CD4-positive, alpha-beta T cell (primary cell): Measurements from ENCODE around the gene NKTR. TPM values are rescaled to one million over a fixed set of nuclear protein-coding genes. Genes with fewer than 3 reads are reported as not detected.
"Not testable (repeated sequence)": the region's sequence is repeated elsewhere in the genome, so short reads cannot be mapped to it uniquely, and the experiment has no call there.

Source experiments
- ATAC-seq: fragments of 200-7000 bp; cut with Tn5 transposase; one replicate; pipeline ENCODE4 v1.10.0; 2022; ENCODE audit warnings: mild to moderate bottlenecking; ENCODE audit not compliant: poor library complexity
- CTCF ChIA-PET: fragments of 350-600 bp; sonication (Branson Sonifier 250); formaldehyde crosslinking; loops from one replicate; lab custom pipeline; 2021; ENCODE audit warnings: antibody characterized with exemption, inconsistent platforms; lab: Charles Lee
- POLR2A ChIA-PET: fragments of 350-600 bp; sonication (Branson Sonifier 250); formaldehyde crosslinking; loops from one replicate; lab custom pipeline; 2021; ENCODE audit warnings: antibody characterized with exemption, inconsistent platforms; lab: Charles Lee
- DNase-seq, 14 experiments: peaks; one replicate each; pipeline ENCODE4 v3.0.0-alpha.2; 2013 to 2020; ENCODE audit warnings: mixed read lengths in 2 of 14
- H3K27ac ChIP-seq, 2 donors: one replicate each; pipeline versions ENCODE4 v1.5.1 to v1.7.0; 2013; ENCODE audit warnings: low read length in 2 of 2, low read depth in 1 of 2, mild to moderate bottlenecking in 1 of 2
- H3K27me3 ChIP-seq, 2 experiments: 1 replicate in 1 of 2; 2 replicates in 1 of 2; pipeline versions ENCODE4 v1.6.1 to v1.7.0; 2013; ENCODE audit warnings: low read length in 2 of 2, control low read depth in 1 of 2, mild to moderate bottlenecking in 1 of 2, moderate library complexity in 1 of 2; ENCODE audit not compliant: insufficient read depth in 2 of 2, control insufficient read depth in 1 of 2
- H3K36me3 ChIP-seq: one replicate; pipeline ENCODE4 v1.6.1; 2013; ENCODE audit warnings: low read length, control low read depth; ENCODE audit not compliant: insufficient read depth
- H3K4me1 ChIP-seq: one replicate; pipeline ENCODE4 v1.6.1; 2013; ENCODE audit warnings: low read length, control low read depth; ENCODE audit not compliant: insufficient read depth
- H3K4me3 ChIP-seq: one replicate; pipeline ENCODE4 v1.5.1; 2013; ENCODE audit warnings: mild to moderate bottlenecking, low read length, moderate library complexity
- H3K9me3 ChIP-seq, 2 experiments: 1 replicate in 1 of 2; 2 replicates in 1 of 2; pipeline versions ENCODE4 v1.6.1 to v1.7.0; 2013; ENCODE audit warnings: low read length in 2 of 2, mild to moderate bottlenecking in 2 of 2, control low read depth in 1 of 2, moderate library complexity in 1 of 2; ENCODE audit not compliant: control insufficient read depth in 1 of 2, insufficient read depth in 1 of 2
- H3K27ac Mint-ChIP-seq: one replicate; pipeline ENCODE4 v1.8.0; 2020; ENCODE audit warnings: mixed read lengths
- H3K27me3 Mint-ChIP-seq: one replicate; pipeline ENCODE4 v1.8.0; 2021; ENCODE audit warnings: mixed read lengths
- H3K36me3 Mint-ChIP-seq: one replicate; pipeline ENCODE4 v1.8.0; 2021; ENCODE audit warnings: low read depth, mixed read lengths
- H3K4me1 Mint-ChIP-seq: one replicate; pipeline ENCODE4 v1.8.0; 2021; ENCODE audit warnings: low read depth, mixed read lengths
- H3K4me3 Mint-ChIP-seq: one replicate; pipeline ENCODE4 v1.8.0; 2020; ENCODE audit warnings: mild to moderate bottlenecking, mixed read lengths
- H3K9me3 Mint-ChIP-seq: one replicate; pipeline ENCODE4 v1.8.0; 2020; ENCODE audit warnings: mixed read lengths
- CTCF ChIP-seq: fragments of 200-600 bp; IDR thresholded peaks from one replicate; pipeline ENCODE4 v1.8.0; 2022; ENCODE audit warnings: antibody characterized with exemption, mild to moderate bottlenecking
- intact Hi-C, 2 experiments: fragments of 100-400 bp; cut with DNase I in 1 of 2; cut with micrococcal nuclease in 1 of 2; formaldehyde crosslinking; loops; one replicate each; pipeline versions ENCODE4 v1.15.1 to v1.9.0; 2023 to 2025; cut with DNase I, micrococcal nuclease
- total RNA-seq, 174 experiments: library from RNA in 2 of 174; stranded (reverse) in 2 of 174; gene quantifications; one replicate each; pipeline ENCODE4 v1.2.3 and lab custom pipeline; 2021 to 2026

Gene NKTR
- total RNA-seq, 2 experiments from 2014 or later, result 236 to 249 TPM

DNA sequence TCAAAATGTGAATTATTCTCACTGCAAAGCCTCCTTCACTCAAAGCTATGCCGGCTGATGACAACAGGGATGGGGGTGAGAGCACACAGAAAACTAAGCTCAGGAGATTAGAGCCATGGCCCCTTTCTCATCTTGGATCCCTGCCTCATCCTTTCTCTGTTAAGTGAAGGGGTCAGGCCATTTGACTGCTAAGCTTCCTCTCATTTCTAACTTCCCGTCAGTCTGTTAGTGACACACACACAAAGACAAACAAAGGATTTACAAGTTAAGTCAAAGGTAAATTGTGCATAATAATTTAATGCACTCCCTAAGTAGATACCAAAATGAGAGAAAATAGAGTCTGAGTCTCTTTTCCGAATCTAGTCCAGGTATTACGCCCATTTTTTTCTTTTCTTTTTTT is 8.7 kb upstream of the NKTR start:
- DNase-seq (no peak), ATAC-seq (no peak)
- no peaks in the 10 kb centered on the region for H3K27me3 ChIP-seq
- POLR2A ChIA-PET, result interaction anchor here (0.6 to 3.7 kb wide), 4 partner anchors 10 to 255 kb away, joined by 3 to 73 read pairs (median 20); partner anchors contain the start of genes NKTR and SEC22C
- peak overlapping the region; percentile 48 to 83 for H3K27ac ChIP-seq
- peak overlapping the region; percentile 80 for H3K4me3 ChIP-seq
- Mint-ChIP-seq H3K4me3 (peak overlapping the region; percentile 99), H3K36me3 (peaks cover 45% of the 10 kb centered on the region), H3K27ac (peak overlapping the region; percentile 89), H3K4me1 (peaks cover 33% of the 10 kb centered on the region), H3K9me3 (no peaks in the 10 kb centered on the region), H3K27me3 (no peaks in the 10 kb centered on the region)
- no peak for TF ChIP-seq CTCF
- H3K4me1 ChIP-seq, result peaks cover 23% of the 10 kb centered on the region
- no peaks in the 10 kb centered on the region for H3K9me3 ChIP-seq
- CTCF ChIA-PET, result interaction anchor here (0.7 to 1.8 kb wide), 3 partner anchors 9 to 59 kb away, joined by 3 to 10 read pairs (median 3); partner anchors contain the start of gene NKTR
- peaks cover 34% of the 10 kb centered on the region for H3K36me3 ChIP-seq
- intact Hi-C loops, result loop anchor here in 1 of 2 experiments (1.0 to 10.0 kb wide), 2 partner anchors 8 to 1033 kb away; partner anchors contain the start of genes ANO10 and NKTR

GRCh38 chr3:42593635-42594034 is 6.9 kb upstream of the NKTR start:
- intact Hi-C loops, result loop anchor here in 1 of 2 experiments (10.0 kb wide), 1 partner anchor 1031 kb away; the partner anchor contains the start of gene ANO10
- CTCF ChIA-PET, result interaction anchor here (1.7 kb wide), 1 partner anchor 11 kb away, joined by 5 read pairs; the partner anchor contains the start of gene SEC22C
- peaks cover 36% of the 10 kb centered on the region for H3K4me1 Mint-ChIP-seq
- no peak overlapping the region for H3K27ac ChIP-seq
- H3K4me3 ChIP-seq, result no peak overlapping the region
- no peaks in the 10 kb centered on the region for H3K27me3 Mint-ChIP-seq
- H3K9me3 Mint-ChIP-seq, result no peaks in the 10 kb centered on the region
- H3K27me3 ChIP-seq, result no peaks in the 10 kb centered on the region
- H3K36me3 Mint-ChIP-seq, result peaks cover 45% of the 10 kb centered on the region
- peak overlapping the region; percentile 2 for H3K27ac Mint-ChIP-seq
- no peak overlapping the region for H3K4me3 Mint-ChIP-seq
- POLR2A ChIA-PET, result interaction anchor here (0.6 to 0.7 kb wide), 2 partner anchors 12 to 52 kb away, joined by 3 to 4 read pairs; partner anchors contain the start of gene SEC22C
- DNase-seq, result no peak
- TF ChIP-seq CTCF, result no peak
- no peaks in the 10 kb centered on the region for H3K9me3 ChIP-seq
- ATAC-seq, result no peak
- H3K4me1 ChIP-seq, result peaks cover 23% of the 10 kb centered on the region
- peaks cover 36% of the 10 kb centered on the region for H3K36me3 ChIP-seq

DNA sequence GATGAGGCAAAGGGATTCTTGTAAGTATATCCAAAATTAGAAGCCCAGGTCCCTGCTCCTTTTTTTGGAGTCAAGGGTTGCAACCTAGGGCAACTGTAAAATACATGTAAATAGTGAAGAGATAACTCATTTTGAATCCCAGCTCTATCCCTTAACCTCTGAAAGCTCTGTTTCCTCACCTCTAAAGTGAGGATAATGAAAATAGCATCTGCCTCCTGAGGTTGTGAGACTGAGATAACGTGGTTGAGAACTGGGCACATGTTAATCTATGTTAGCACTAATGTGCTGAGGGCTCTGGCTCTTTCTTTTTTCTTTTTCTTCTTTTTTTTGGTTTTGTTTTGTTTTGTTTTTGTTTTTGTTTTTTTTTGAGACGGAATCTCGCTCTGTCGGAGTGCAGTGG is 4.8 kb upstream of the NKTR start:
- Histone ChIP-seq H3K9me3 (no peaks in the 10 kb centered on the region), H3K4me3 (no peak overlapping the region), H3K4me1 (peaks cover 17% of the 10 kb centered on the region), H3K36me3 (peaks cover 36% of the 10 kb centered on the region), H3K27me3 (no peaks in the 10 kb centered on the region), H3K27ac (no peak overlapping the region)
- Mint-ChIP-seq H3K36me3 (peaks cover 52% of the 10 kb centered on the region), H3K27ac (no peak overlapping the region), H3K27me3 (no peaks in the 10 kb centered on the region), H3K4me3 (no peak overlapping the region), H3K4me1 (peaks cover 39% of the 10 kb centered on the region), H3K9me3 (no peaks in the 10 kb centered on the region)
- TF ChIP-seq CTCF, result no peak
- POLR2A ChIA-PET, result no interaction called here
- CTCF ChIA-PET, result interaction anchor here (1.2 kb wide), 1 partner anchor 13 kb away, joined by 3 read pairs; no protein-coding TSS in a partner anchor
- no peak for DNase-seq
- no peak for ATAC-seq
- intact Hi-C loops, result loop anchor here in 1 of 2 experiments (10.0 kb wide), 1 partner anchor 1029 kb away; the partner anchor contains the start of gene ANO10

DNA sequence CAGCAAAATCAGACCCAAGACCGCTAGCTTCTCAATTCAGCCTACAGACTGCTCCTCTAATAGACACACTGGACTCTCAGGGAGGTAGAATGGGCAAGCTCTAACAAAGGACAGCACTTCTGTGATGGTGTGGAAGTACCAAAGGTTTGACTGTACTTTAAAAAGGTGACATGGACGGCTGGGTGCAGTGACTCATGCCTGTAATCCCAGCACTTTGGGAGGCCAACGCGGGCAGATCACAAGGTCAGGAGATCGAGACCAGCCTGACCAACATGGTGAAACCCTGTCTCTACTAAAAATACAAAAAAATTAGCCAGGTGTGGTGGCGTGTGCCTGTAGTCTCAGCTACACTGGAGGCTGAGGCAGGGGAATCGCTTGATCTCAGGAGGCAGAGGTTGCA is 3.4 kb upstream of the NKTR start:
- ATAC-seq, H3K9me3 ChIP-seq, DNase-seq, H3K27ac ChIP-seq, H3K27me3 Mint-ChIP-seq, H3K9me3 Mint-ChIP-seq, H3K27me3 ChIP-seq, H3K4me1 ChIP-seq, H3K4me3 ChIP-seq, H3K27ac Mint-ChIP-seq: not testable (repeated sequence)
- H3K36me3 ChIP-seq, result peaks cover 36% of the 10 kb centered on the region
- intact Hi-C loops, result loop anchor here in 1 of 2 experiments (10.0 kb wide), 1 partner anchor 1028 kb away; the partner anchor contains the start of gene ANO10
- ChIA-PET CTCF (interaction anchor here (1.1 to 2.4 kb wide), 2 partner anchors 15 to 17 kb away, joined by 5 to 6 read pairs; partner anchors contain the start of gene SEC22C), POLR2A (interaction anchor here (0.8 kb wide), 1 partner anchor 90 kb away, joined by 3 read pairs; no protein-coding TSS in a partner anchor)
- Mint-ChIP-seq H3K4me3 (peak overlapping the region; percentile 73), H3K36me3 (peaks cover 55% of the 10 kb centered on the region), H3K4me1 (peaks cover 36% of the 10 kb centered on the region)
